ENCODE data around the gene RPN1. TPM values are rescaled to one million over a fixed set of nuclear protein-coding genes. Genes with fewer than 3 reads are reported as not detected.

The RPN1 gene
- total and polyA plus RNA-seq, 2 of the 13 experiments (the other 11 are each of a cell fraction or from before 2014, with no cell fraction given): 290 to 342 TPM

DNA sequence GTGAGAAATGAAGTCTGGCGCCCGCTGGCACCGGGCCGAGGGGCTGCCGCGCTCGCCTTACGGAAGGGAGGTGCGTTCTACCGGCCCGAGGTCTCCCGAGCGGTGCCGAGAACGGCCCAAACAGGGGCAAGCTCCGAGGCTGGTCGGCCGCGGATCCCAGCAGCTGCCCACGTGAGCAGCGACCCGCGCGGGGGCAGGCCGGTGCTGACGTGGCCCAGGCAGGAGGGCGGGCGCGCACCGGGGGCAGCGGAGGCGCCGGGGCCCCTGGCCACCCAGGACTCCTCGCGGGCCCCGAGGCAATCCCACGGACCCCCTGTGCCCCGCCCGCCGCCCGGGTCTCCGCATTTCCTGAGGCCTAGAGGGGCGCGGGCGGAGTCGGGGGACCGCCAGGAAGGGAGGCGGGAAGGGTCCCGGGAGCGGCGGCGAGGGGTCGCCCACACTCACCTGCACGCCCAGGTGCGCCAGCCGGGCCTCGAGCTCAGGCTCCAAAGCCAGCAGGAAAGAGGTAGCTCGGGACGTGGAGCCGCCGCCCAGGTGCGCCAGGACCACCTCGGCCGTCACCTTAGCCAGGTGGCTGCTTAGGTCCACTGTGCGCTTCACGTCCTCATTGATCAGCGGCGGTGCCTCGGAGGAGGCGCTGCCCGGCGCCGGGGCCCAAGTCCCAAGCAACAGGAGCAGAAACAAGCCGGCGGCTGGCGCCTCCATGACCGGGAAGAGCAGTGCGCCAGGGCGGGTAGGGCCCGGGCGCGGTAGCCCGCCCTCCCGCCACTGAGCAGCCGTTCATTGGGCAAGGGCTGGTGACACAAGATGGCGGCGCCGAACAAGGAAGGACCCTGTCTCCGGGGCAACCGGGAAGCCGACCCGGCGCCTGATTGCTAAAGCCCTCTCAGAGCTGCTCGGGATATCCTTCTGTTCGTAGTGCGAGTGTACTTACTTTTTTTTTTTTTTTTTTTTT is at the start of gene RPN1 (continued):
- TF ChIP-seq, protein P1, sequence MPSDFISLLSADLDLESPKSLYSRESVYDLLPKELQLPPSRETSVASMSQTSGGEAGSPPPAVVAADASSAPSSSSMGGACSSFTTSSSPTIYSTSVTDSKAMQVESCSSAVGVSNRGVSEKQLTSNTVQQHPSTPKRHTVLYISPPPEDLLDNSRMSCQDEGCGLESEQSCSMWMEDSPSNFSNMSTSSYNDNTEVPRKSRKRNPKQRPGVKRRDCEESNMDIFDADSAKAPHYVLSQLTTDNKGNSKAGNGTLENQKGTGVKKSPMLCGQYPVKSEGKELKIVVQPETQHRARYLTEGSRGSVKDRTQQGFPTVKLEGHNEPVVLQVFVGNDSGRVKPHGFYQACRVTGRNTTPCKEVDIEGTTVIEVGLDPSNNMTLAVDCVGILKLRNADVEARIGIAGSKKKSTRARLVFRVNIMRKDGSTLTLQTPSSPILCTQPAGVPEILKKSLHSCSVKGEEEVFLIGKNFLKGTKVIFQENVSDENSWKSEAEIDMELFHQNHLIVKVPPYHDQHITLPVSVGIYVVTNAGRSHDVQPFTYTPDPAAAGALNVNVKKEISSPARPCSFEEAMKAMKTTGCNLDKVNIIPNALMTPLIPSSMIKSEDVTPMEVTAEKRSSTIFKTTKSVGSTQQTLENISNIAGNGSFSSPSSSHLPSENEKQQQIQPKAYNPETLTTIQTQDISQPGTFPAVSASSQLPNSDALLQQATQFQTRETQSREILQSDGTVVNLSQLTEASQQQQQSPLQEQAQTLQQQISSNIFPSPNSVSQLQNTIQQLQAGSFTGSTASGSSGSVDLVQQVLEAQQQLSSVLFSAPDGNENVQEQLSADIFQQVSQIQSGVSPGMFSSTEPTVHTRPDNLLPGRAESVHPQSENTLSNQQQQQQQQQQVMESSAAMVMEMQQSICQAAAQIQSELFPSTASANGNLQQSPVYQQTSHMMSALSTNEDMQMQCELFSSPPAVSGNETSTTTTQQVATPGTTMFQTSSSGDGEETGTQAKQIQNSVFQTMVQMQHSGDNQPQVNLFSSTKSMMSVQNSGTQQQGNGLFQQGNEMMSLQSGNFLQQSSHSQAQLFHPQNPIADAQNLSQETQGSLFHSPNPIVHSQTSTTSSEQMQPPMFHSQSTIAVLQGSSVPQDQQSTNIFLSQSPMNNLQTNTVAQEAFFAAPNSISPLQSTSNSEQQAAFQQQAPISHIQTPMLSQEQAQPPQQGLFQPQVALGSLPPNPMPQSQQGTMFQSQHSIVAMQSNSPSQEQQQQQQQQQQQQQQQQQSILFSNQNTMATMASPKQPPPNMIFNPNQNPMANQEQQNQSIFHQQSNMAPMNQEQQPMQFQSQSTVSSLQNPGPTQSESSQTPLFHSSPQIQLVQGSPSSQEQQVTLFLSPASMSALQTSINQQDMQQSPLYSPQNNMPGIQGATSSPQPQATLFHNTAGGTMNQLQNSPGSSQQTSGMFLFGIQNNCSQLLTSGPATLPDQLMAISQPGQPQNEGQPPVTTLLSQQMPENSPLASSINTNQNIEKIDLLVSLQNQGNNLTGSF (CRISPR knock-in tag; IDR thresholded peaks at IDR 0.05): no peak
- TF ChIP-seq RNF2 (conservative IDR thresholded peaks at IDR 0.05; ENCODE audit: low read depth) (no peak), ADNP (CRISPR knock-in tag; IDR thresholded peaks at IDR 0.05) (no peak), ZNF850 (CRISPR knock-in tag; conservative IDR thresholded peaks at IDR 0.05) (no peak), RBM22 (optimal IDR thresholded peaks at IDR 0.05; ENCODE audit: low read length) (no peak), HDAC2 (CRISPR knock-in tag; IDR thresholded peaks at IDR 0.05) (peak; percentile 29; the same call in 1 of the 2 replicates), RXRA (CRISPR knock-in tag; IDR thresholded peaks at IDR 0.05) (0 out of 2 replicates have a peak, but pooled peaks have one; percentile 26), ZNF274 (CRISPR knock-in tag; IDR thresholded peaks at IDR 0.05) (peak; percentile 62; the same call in 1 of the 2 replicates), NCOR1 (IDR thresholded peaks at IDR 0.05; ENCODE audit: borderline replicate concordance, low read length) (no peak), SMAD3 (CRISPR knock-in tag; IDR thresholded peaks at IDR 0.05) (no peak)
- TF ChIP-seq, protein P2, sequence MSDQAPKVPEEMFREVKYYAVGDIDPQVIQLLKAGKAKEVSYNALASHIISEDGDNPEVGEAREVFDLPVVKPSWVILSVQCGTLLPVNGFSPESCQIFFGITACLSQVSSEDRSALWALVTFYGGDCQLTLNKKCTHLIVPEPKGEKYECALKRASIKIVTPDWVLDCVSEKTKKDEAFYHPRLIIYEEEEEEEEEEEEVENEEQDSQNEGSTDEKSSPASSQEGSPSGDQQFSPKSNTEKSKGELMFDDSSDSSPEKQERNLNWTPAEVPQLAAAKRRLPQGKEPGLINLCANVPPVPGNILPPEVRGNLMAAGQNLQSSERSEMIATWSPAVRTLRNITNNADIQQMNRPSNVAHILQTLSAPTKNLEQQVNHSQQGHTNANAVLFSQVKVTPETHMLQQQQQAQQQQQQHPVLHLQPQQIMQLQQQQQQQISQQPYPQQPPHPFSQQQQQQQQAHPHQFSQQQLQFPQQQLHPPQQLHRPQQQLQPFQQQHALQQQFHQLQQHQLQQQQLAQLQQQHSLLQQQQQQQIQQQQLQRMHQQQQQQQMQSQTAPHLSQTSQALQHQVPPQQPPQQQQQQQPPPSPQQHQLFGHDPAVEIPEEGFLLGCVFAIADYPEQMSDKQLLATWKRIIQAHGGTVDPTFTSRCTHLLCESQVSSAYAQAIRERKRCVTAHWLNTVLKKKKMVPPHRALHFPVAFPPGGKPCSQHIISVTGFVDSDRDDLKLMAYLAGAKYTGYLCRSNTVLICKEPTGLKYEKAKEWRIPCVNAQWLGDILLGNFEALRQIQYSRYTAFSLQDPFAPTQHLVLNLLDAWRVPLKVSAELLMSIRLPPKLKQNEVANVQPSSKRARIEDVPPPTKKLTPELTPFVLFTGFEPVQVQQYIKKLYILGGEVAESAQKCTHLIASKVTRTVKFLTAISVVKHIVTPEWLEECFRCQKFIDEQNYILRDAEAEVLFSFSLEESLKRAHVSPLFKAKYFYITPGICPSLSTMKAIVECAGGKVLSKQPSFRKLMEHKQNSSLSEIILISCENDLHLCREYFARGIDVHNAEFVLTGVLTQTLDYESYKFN (CRISPR knock-in tag; conservative IDR thresholded peaks at IDR 0.05): 0 out of 2 replicates have a peak, but pooled peaks have one; percentile 22
- TF ChIP-seq, protein P3, sequence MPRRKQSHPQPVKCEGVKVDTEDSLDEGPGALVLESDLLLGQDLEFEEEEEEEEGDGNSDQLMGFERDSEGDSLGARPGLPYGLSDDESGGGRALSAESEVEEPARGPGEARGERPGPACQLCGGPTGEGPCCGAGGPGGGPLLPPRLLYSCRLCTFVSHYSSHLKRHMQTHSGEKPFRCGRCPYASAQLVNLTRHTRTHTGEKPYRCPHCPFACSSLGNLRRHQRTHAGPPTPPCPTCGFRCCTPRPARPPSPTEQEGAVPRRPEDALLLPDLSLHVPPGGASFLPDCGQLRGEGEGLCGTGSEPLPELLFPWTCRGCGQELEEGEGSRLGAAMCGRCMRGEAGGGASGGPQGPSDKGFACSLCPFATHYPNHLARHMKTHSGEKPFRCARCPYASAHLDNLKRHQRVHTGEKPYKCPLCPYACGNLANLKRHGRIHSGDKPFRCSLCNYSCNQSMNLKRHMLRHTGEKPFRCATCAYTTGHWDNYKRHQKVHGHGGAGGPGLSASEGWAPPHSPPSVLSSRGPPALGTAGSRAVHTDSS (CRISPR knock-in tag; conservative IDR thresholded peaks at IDR 0.05): no peak
- TF ChIP-seq, protein P4, sequence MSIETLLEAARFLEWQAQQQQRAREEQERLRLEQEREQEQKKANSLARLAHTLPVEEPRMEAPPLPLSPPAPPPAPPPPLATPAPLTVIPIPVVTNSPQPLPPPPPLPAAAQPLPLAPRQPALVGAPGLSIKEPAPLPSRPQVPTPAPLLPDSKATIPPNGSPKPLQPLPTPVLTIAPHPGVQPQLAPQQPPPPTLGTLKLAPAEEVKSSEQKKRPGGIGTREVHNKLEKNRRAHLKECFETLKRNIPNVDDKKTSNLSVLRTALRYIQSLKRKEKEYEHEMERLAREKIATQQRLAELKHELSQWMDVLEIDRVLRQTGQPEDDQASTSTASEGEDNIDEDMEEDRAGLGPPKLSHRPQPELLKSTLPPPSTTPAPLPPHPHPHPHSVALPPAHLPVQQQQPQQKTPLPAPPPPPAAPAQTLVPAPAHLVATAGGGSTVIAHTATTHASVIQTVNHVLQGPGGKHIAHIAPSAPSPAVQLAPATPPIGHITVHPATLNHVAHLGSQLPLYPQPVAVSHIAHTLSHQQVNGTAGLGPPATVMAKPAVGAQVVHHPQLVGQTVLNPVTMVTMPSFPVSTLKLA (IDR thresholded peaks at IDR 0.05): no peak

Data from HepG2 (cell line).